ENCODE measurements around the gene PAK2.
"Not testable (repeated sequence)": the region's sequence is repeated elsewhere in the genome, so short reads cannot be mapped to it uniquely, and the experiment has no call there.

Gene PAK2

GRCh38 chr3:196736670-196737374, 2.8 kb upstream of the PAK2 start:
- no peak for DNase-seq

DNA sequence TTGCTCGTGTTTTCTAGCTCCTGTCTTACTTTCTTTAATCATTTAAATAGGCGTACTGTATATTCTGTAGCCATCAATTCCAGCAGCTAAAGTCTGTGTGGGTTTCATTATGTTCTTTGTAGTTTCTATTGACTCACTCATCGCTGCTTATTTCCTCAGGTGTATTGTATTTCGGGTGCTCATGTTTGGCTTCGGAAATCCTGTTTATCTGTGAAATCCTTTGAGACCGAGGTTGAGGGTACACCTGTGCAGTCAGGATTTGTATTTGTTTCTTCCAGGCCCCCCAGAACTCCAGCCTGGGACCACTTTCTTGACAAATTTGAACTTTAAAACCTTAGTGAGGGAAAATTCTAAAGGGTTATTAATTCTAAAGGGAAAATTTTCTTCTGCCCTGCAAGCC, 2.0 kb upstream of the PAK2 start:
- DNase-seq, result no peak

DNA sequence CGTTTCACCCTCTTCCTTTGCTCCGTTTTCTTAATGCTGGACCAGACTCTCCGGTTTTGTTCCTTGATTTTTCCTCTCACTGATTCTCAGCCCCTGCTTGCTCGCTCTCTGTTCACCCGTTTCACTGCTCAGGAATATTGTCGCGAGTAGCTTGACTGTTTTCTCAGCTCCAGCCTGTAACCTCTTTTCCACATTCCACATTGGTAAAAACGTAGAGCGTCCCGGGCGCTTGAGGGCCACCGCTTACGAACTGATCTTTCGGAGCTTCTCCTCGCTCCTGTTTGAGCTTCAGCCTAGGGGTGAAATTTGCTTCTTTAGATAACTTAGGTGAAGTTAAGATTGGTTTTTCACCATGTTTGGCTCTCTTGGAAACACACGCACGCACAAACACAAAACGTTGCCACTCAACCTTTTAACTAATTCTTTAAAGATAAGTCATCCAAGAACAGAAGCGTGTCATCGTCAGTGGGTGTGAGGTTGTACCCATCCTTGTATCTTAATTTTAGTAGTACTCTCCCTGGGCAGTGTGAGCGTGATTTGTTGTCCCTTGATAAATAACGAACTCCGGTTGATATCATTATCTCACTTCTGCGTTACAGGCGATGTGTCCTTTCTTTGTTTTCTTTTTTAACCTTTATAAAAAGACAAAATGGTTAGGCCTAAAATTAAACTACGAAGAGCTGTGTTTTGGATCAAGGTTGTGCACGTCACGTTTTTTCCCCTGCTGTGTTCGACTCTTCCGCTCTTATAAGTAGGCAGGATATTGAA, 1.0 kb downstream of the PAK2 start:
- peak; percentile 4 for DNase-seq

GRCh38 chr3:196741249-196741889, 1.7 kb downstream of the PAK2 start:
- DNase-seq, result no peak

- DNase-seq, result not testable (repeated sequence)
Measured at GRCh38 chr3:196743569-196743968, 3.9 kb downstream of the PAK2 start.

DNA sequence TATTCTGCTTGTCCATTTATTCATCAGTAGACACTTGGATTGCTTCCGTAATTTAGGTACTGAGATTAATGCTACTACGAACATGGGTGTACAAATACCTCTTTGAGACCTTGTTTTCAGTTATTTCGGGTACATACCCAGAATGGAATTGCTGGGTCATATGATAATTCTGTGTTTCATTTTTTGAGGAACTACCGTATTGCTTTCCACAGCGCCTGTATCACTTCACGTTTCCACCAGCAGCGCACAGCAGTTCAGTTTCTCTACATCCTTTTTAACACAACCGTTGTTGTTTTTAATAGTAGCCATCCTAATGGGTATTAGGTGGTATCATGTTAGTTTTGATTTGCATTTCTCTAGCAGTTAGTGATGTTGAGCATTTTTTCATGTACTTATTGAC, 9.5 kb downstream of the PAK2 start:
- DNase-seq, result no peak

- no peak for DNase-seq
Measured at GRCh38 chr3:196753201-196753600, 13.5 kb downstream of the PAK2 start.

DNA sequence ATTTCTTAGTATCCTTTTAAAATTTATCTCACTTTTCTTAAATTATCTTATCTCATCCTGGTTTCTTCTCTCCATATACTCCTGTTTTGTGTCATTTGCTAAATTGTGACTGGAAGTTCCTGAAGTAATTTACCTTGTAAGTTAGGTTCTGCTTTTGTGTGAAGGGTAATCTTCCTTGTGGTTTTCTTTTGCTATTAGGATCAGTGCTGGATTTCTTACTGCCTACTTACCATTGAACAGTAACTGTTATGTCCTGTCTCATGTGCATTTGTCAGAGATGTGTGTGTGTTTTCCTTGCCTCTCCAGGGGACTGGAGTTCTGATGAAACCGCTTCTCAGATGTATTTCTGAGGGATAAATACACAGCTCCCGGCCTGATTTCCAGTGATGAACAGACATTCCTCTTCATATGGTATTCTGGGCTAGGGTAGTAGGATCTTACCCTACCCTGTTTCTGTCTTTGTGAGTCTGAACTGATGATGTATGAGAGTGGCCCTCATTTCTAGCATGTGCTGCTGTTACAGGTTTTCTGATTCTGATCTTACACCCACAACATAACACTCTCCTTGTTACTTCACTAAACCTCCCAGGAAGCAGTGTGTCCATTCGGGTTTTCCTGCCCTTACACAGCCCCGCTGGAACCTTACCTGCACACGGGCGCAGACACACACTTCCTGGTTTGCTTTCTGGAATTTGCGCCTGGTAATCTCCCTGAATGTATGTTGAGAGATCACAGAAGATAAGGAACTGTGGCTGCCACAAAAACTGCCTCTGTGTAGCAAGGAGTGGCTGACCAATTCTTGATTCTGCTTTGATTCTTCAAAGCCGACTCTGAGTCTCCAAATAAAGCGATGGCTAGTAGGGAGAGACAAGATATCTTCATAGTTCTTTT, 14.7 kb downstream of the PAK2 start:
- no peak for DNase-seq

DNA sequence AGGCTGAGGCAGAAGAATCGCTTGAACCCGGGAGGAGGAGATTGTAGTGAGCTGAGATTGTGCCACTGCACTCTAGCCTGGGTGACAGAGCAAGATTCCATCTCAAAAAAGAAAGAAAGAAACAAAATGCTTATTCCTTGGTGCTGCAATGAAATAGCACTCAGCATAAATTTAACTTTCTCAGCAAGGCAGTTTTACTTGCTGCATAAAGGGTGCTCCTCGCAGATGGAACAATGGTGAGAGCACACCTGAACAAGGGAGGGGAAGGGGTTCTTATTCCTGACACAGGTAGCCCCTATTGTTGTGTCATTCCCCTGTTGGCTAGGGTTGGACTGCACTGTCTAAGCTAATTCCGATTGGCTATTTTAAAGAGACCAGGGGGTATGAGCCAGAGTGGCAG, 17.1 kb downstream of the PAK2 start:
- DNase-seq, result no peak

GRCh38 chr3:196757876-196758739, 18.5 kb downstream of the PAK2 start:
- no peak for DNase-seq

DNA sequence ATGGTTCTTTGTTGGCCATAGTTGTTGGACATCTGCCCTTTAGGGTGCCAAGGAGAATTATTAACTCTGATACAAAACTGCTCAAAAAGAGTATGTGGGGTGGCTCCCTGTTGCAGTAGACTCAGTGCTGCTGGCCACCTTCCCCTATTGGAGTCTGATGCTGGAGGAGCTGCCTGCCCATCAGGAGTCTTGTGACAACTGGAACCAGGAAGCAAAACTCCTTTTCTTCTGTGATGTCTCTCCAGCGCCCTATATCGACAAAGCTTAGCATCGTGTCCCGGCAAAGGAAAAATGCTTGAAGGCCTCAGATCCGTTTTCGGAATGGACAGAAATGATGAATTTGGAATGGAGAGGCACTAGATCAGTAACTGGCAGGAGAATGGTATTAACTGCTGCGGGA, 23.5 kb downstream of the PAK2 start:
- DNase-seq, result no peak

- no peak for DNase-seq
Measured at GRCh38 chr3:196765454-196765853, 25.8 kb downstream of the PAK2 start.

GRCh38 chr3:196771067-196771466, 31.4 kb downstream of the PAK2 start:
- no peak for DNase-seq

DNA sequence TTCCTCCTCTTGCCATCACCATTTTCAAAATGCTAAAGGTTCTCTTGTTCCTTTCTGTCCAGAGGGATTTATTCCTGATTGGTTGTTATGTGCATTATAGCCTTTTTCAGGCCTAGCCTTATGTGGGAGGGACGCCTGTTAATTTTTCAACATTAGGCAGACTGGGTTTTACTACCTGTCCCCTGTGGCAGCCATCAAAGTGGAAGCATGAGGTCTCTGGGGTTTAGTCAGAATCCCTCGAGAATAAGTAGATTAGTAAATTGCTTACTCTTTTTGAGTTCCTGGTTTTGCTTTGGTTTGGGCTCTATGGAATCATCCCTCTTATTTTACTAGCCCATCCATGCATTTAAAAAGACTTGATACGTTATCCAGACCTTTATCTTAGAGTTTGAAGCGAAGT, 32.4 kb downstream of the PAK2 start:
- no peak for DNase-seq

DNA sequence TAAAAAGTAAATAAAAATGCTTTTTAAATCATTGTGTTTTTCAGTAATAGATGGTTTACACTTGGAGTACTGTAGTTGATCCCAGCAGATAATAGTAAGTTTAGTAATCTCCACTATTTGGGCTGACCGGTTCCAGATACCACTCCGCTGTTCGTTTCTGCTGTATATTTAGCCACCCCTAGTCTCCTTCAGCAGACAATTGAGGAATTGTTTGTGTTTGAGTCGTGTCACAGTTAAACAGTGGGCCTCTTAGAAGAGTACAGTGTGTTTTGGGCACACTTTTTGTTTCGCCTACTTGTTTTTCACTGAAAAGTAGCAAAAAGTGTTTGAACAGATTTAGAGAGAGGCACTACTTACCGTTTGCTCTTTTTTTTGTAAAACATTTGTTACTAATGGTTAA, 33.2 kb downstream of the PAK2 start:
- no peak for DNase-seq

- no peak for DNase-seq
Measured at GRCh38 chr3:196774191-196774820, 34.6 kb downstream of the PAK2 start.

- DNase-seq, result no peak
Measured at GRCh38 chr3:196774848-196775422, 35.3 kb downstream of the PAK2 start.

GRCh38 chr3:196775938-196776337, 36.3 kb downstream of the PAK2 start:
- no peak for DNase-seq

- no peak for DNase-seq
Measured at GRCh38 chr3:196777836-196778235, 38.2 kb downstream of the PAK2 start.

- DNase-seq, result no peak
Measured at GRCh38 chr3:196778755-196779154, 39.1 kb downstream of the PAK2 start.

- no peak for DNase-seq
Measured at GRCh38 chr3:196782511-196782910, 42.9 kb downstream of the PAK2 start.

Data from NCI-H187 treated with DMSO at 0.1 percent for 48 hours (cell line).